HEK293 (cell line): ENCODE data around the gene ST3GAL2.

ENCODE experiments used
- ZNF335 ChIP-seq: fragments of 450-650 bp; formaldehyde crosslinking; conservative IDR thresholded peaks from 2 replicates; pipeline ENCODE4 v1.5.1; 2016; ENCODE audit warnings: missing biosample characterization, missing genetic modification characterization
- ZNF501 ChIP-seq: fragments of 450-650 bp; formaldehyde crosslinking; IDR thresholded peaks from 2 replicates; pipeline ENCODE4 v1.5.1; 2016; ENCODE audit warnings: missing biosample characterization, missing genetic modification characterization
- ZNF530 ChIP-seq: fragments of 450-650 bp; formaldehyde crosslinking; IDR thresholded peaks from 2 replicates; pipeline ENCODE4 v1.5.1; 2016; ENCODE audit warnings: low read depth, missing biosample characterization, missing genetic modification characterization
- ZNF654 ChIP-seq: fragments of 450-650 bp; formaldehyde crosslinking; IDR thresholded peaks from 2 replicates; pipeline ENCODE4 v1.5.1; 2016; ENCODE audit warnings: low read depth, missing biosample characterization, missing genetic modification characterization
- ZNF830 ChIP-seq: fragments of 450-650 bp; IDR thresholded peaks from 2 replicates; pipeline ENCODE4 v1.5.0; 2018; ENCODE audit warnings: missing biosample characterization, missing genetic modification characterization, low read depth, mild to moderate bottlenecking, moderate library complexity
- TF ChIP-seq, protein P1 (sequence below): fragments of 450-650 bp; formaldehyde crosslinking; IDR thresholded peaks from 2 replicates; pipeline ENCODE4 v1.5.1; 2016; ENCODE audit warnings: missing biosample characterization, missing genetic modification characterization
- TF ChIP-seq, protein P2 (sequence below): fragments of 450-650 bp; formaldehyde crosslinking; IDR thresholded peaks from 2 replicates; pipeline ENCODE4 v1.5.1; 2016; ENCODE audit warnings: missing biosample characterization, missing genetic modification characterization, borderline replicate concordance
- TF ChIP-seq, protein P3 (sequence below): fragments of 450-650 bp; IDR thresholded peaks from 2 replicates; pipeline ENCODE4 v1.5.1; 2018; ENCODE audit warnings: missing biosample characterization, mild to moderate bottlenecking, missing genetic modification characterization

DNA sequence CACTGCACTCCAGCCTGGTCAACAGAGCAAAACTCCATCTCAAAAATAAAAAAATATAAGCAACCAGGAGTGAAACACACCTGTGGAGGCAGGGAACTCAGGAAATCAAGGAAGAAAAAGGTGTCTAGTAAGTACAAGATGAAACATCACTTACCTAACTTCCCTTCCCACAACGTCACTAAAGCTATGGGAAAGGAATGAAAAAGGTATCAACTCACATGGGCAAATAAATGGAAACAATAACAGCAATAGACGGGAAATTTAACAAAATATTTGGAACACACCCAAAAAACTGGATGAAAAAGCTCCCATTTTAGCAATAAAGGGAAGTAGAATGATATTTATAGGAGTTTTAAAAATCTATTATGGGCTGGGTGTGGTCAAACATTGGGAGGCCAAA is 61.1 kb downstream of the ST3GAL2 start:
- TF ChIP-seq ZNF654 (no peak), ZNF830 (tag by site-specific recombination) (no peak), ZNF530 (tag by site-specific recombination) (no peak), ZNF501 (tag by site-specific recombination) (no peak), ZNF335 (no peak)
- TF ChIP-seq, protein P1, sequence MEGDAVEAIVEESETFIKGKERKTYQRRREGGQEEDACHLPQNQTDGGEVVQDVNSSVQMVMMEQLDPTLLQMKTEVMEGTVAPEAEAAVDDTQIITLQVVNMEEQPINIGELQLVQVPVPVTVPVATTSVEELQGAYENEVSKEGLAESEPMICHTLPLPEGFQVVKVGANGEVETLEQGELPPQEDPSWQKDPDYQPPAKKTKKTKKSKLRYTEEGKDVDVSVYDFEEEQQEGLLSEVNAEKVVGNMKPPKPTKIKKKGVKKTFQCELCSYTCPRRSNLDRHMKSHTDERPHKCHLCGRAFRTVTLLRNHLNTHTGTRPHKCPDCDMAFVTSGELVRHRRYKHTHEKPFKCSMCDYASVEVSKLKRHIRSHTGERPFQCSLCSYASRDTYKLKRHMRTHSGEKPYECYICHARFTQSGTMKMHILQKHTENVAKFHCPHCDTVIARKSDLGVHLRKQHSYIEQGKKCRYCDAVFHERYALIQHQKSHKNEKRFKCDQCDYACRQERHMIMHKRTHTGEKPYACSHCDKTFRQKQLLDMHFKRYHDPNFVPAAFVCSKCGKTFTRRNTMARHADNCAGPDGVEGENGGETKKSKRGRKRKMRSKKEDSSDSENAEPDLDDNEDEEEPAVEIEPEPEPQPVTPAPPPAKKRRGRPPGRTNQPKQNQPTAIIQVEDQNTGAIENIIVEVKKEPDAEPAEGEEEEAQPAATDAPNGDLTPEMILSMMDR (tag by site-specific recombination), result no peak
- TF ChIP-seq, protein P2, sequence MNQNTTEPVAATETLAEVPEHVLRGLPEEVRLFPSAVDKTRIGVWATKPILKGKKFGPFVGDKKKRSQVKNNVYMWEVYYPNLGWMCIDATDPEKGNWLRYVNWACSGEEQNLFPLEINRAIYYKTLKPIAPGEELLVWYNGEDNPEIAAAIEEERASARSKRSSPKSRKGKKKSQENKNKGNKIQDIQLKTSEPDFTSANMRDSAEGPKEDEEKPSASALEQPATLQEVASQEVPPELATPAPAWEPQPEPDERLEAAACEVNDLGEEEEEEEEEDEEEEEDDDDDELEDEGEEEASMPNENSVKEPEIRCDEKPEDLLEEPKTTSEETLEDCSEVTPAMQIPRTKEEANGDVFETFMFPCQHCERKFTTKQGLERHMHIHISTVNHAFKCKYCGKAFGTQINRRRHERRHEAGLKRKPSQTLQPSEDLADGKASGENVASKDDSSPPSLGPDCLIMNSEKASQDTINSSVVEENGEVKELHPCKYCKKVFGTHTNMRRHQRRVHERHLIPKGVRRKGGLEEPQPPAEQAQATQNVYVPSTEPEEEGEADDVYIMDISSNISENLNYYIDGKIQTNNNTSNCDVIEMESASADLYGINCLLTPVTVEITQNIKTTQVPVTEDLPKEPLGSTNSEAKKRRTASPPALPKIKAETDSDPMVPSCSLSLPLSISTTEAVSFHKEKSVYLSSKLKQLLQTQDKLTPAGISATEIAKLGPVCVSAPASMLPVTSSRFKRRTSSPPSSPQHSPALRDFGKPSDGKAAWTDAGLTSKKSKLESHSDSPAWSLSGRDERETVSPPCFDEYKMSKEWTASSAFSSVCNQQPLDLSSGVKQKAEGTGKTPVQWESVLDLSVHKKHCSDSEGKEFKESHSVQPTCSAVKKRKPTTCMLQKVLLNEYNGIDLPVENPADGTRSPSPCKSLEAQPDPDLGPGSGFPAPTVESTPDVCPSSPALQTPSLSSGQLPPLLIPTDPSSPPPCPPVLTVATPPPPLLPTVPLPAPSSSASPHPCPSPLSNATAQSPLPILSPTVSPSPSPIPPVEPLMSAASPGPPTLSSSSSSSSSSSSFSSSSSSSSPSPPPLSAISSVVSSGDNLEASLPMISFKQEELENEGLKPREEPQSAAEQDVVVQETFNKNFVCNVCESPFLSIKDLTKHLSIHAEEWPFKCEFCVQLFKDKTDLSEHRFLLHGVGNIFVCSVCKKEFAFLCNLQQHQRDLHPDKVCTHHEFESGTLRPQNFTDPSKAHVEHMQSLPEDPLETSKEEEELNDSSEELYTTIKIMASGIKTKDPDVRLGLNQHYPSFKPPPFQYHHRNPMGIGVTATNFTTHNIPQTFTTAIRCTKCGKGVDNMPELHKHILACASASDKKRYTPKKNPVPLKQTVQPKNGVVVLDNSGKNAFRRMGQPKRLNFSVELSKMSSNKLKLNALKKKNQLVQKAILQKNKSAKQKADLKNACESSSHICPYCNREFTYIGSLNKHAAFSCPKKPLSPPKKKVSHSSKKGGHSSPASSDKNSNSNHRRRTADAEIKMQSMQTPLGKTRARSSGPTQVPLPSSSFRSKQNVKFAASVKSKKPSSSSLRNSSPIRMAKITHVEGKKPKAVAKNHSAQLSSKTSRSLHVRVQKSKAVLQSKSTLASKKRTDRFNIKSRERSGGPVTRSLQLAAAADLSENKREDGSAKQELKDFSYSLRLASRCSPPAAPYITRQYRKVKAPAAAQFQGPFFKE, result no peak
- TF ChIP-seq, protein P3, sequence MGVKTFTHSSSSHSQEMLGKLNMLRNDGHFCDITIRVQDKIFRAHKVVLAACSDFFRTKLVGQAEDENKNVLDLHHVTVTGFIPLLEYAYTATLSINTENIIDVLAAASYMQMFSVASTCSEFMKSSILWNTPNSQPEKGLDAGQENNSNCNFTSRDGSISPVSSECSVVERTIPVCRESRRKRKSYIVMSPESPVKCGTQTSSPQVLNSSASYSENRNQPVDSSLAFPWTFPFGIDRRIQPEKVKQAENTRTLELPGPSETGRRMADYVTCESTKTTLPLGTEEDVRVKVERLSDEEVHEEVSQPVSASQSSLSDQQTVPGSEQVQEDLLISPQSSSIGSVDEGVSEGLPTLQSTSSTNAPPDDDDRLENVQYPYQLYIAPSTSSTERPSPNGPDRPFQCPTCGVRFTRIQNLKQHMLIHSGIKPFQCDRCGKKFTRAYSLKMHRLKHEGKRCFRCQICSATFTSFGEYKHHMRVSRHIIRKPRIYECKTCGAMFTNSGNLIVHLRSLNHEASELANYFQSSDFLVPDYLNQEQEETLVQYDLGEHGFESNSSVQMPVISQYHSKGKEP (tag by site-specific recombination), result no peak
